C4-2B (cell line): ENCODE measurements around the gene RAB12.

Experiments used
- ZFX ChIP-seq: fragments of 450-650 bp; IDR thresholded peaks from 2 replicates; pipeline ENCODE4 v1.6.1; 2017
- TF ChIP-seq, protein P1 (sequence below): fragments of 450-650 bp; conservative IDR thresholded peaks from 2 replicates; pipeline ENCODE4 v1.5.1; 2017; ENCODE audit warnings: mild to moderate bottlenecking

DNA sequence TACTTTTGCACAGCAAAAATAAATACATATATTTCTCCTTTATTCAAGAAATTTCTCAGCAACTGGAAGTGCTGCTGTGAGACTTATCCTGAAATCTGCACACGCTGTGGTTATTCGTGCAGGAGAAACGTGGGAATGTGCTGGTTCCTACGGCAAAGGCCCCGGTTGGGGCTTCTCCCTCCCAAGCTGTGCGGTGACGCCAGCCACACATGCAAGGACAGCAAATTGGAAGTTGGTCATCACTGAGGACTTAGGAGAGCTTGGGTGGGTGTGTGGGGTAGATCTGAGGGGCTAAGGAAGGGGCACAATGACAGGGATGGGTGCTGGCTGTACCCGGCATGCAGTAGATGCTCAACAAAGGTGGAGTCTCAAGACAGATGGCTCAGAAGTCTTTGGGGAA lies 79.6 kb downstream of the RAB12 start:
- TF ChIP-seq, protein P1, sequence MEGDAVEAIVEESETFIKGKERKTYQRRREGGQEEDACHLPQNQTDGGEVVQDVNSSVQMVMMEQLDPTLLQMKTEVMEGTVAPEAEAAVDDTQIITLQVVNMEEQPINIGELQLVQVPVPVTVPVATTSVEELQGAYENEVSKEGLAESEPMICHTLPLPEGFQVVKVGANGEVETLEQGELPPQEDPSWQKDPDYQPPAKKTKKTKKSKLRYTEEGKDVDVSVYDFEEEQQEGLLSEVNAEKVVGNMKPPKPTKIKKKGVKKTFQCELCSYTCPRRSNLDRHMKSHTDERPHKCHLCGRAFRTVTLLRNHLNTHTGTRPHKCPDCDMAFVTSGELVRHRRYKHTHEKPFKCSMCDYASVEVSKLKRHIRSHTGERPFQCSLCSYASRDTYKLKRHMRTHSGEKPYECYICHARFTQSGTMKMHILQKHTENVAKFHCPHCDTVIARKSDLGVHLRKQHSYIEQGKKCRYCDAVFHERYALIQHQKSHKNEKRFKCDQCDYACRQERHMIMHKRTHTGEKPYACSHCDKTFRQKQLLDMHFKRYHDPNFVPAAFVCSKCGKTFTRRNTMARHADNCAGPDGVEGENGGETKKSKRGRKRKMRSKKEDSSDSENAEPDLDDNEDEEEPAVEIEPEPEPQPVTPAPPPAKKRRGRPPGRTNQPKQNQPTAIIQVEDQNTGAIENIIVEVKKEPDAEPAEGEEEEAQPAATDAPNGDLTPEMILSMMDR, result no peak
- no peak for TF ChIP-seq ZFX
